Uterus (tissue), 4 donors: Measurements from ENCODE around the gene ARL10. TPM values are rescaled to one million over a fixed set of nuclear protein-coding genes. Genes with fewer than 3 reads are reported as not detected.
"Not testable (repeated sequence)": the region's sequence is repeated elsewhere in the genome, so short reads cannot be mapped to it uniquely, and the experiment has no call there.

Experiments used
- DNase-seq, 2 donors: peaks; one replicate each; pipeline ENCODE4 v3.0.0-alpha.2; 2019 to 2020
- H3K27ac ChIP-seq, 2 donors: fragments of 200-600 bp; sonication (generic); 1 replicate in 1 of 2; 2 replicates in 1 of 2; pipeline ENCODE4 v1.5.1; 2016 to 2018
- H3K27me3 ChIP-seq, 2 donors: fragments of 200-600 bp; sonication (generic); one replicate each; pipeline ENCODE4 v1.5.1; 2018 to 2019; ENCODE audit warnings: control low read depth in 1 of 2
- H3K36me3 ChIP-seq, 2 donors: fragments of 200-600 bp; sonication (generic); one replicate each; pipeline ENCODE4 v1.5.1; 2019; ENCODE audit warnings: control low read depth in 1 of 2
- H3K4me1 ChIP-seq, 2 donors: fragments of 200-600 bp; sonication (generic); one replicate each; pipeline ENCODE4 v1.5.1; 2018 to 2019; ENCODE audit warnings: control low read depth in 1 of 2
- H3K4me3 ChIP-seq, 2 donors: fragments of 200-600 bp; sonication (generic); 1 replicate in 1 of 2; 2 replicates in 1 of 2; pipeline ENCODE4 v1.5.1; 2018 to 2019; ENCODE audit warnings: mild to moderate bottlenecking in 1 of 2
- H3K9me3 ChIP-seq, 2 donors: fragments of 200-600 bp; sonication (generic); one replicate each; pipeline ENCODE4 v1.5.1; 2019; ENCODE audit warnings: control low read depth in 1 of 2
- POLR2A ChIP-seq, 2 donors: fragments of 450-650 bp; IDR thresholded peaks; one replicate each; pipeline ENCODE4 v1.6.1; 2016; ENCODE audit warnings: antibody characterized with exemption in 2 of 2, mild to moderate bottlenecking in 1 of 2, moderate library complexity in 1 of 2
- intact Hi-C: fragments of 100-400 bp; cut with DNase I; formaldehyde crosslinking; loops from one replicate; pipeline ENCODE4 v1.15.1; 2023; ENCODE audit warnings: low total_unique reads
- total RNA-seq, 4 donors: library from RNA; depleted of rRNA in 3 of 4; stranded (reverse); fragments of >200 nt in 3 of 4; gene quantifications; one replicate each; pipeline versions ENCODE4 v1.1.0 to v1.2.4, GENCODE V29; 2014 to 2023
- TF ChIP-seq, protein P1 (sequence below), 4 experiments: fragments of 200-600 bp in 2 of 4; fragments of 450-650 bp in 2 of 4; sonication (generic) in 2 of 4; IDR thresholded peaks; one replicate each; pipeline ENCODE4 v1.5.1; 2016 to 2019; ENCODE audit warnings: antibody characterized with exemption in 4 of 4, mild to moderate bottlenecking in 2 of 4, moderate library complexity in 1 of 4
- donor health status: DM: yes; HTN: yes; CAD: no.

The ARL10 gene
- total RNA-seq, 4 donors from 2014 or later = 4.1 to 21.2 (median 9.6) TPM

DNA sequence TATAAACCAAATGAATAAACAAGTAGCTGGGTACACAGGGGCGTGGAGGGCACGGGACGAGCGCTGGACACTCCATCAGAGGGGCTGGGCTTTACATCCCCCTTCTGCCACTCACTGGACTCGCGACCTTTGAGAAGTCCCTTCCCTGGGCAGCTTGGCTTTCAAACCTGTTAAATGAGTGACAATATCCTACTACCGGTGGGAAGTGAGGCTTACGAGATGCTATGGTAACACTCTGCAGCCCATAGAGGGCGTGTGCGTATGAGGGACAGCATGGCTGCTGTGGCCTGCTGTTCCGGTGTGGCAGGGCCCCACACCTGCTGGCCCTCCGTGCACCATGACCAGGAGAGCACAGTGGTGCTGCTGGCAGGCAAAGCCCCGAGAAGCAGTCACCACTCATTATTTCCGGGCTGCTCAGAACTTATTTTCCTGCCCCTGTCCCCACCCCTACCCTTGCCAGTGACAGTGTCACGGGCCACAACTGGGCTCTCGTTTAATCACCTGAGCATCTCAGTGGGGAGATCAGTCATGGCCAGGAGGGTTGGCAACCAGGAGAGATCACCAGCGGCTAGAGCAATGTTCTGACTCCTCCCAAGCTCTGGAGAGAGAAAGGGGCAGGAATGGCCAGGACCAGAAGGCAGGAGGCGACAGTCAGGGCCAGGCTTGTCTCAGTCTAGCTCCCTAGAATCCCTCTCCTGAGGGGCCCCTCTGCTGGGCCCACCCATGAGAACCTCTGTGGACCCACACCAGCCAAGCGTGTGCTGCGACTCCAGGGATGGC lies 40.6 kb downstream of the ARL10 start:
- H3K27me3 ChIP-seq = no peaks in the 10 kb centered on the region
- no peak overlapping the region for H3K27ac ChIP-seq
- H3K4me1 ChIP-seq = no peaks in the 10 kb centered on the region
- intact Hi-C loops = no loop called here
- TF ChIP-seq POLR2A (IDR thresholded peaks at IDR 0.05) = no peak
- TF ChIP-seq, protein P1, sequence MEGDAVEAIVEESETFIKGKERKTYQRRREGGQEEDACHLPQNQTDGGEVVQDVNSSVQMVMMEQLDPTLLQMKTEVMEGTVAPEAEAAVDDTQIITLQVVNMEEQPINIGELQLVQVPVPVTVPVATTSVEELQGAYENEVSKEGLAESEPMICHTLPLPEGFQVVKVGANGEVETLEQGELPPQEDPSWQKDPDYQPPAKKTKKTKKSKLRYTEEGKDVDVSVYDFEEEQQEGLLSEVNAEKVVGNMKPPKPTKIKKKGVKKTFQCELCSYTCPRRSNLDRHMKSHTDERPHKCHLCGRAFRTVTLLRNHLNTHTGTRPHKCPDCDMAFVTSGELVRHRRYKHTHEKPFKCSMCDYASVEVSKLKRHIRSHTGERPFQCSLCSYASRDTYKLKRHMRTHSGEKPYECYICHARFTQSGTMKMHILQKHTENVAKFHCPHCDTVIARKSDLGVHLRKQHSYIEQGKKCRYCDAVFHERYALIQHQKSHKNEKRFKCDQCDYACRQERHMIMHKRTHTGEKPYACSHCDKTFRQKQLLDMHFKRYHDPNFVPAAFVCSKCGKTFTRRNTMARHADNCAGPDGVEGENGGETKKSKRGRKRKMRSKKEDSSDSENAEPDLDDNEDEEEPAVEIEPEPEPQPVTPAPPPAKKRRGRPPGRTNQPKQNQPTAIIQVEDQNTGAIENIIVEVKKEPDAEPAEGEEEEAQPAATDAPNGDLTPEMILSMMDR (IDR thresholded peaks at IDR 0.05) = no peak
- no peaks in the 10 kb centered on the region for H3K9me3 ChIP-seq
- H3K36me3 ChIP-seq = no peaks in the 10 kb centered on the region
- no peak for DNase-seq
- H3K4me3 ChIP-seq = no peak overlapping the region

DNA sequence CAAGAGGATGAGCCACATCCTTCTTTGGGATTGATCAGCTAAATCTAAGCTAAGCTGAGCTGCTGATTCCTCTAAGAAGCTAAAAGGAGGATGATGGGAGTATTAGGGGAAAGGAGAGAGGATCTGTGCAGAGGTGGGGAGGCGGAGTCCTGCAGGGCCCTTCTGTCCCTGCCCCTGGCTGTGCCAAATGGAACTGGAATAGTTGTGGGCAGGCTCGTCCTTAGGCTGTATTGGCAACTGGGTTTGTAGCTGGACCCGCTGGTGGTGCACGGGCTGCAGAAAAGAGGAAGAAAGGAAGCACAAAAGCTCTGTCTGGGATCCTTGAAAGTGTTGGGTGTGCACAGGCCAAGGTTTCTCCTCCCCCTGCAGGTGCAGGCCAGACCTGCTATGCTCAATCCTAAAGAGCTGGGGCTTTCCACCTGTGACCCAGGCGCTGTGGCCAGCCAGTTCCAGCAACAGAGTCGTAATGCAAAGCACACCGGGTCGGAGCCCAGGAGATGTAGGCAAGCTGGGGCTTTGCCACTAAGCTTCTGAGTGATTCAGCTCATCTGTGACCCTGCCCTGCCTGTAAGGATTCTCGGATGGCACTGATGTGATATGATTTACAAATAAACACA lies 41.3 kb downstream of the ARL10 start:
- DNase-seq = no peak
- H3K27ac ChIP-seq = no peak overlapping the region
- no peaks in the 10 kb centered on the region for H3K9me3 ChIP-seq
- no peak overlapping the region for H3K4me3 ChIP-seq
- H3K4me1 ChIP-seq = no peaks in the 10 kb centered on the region
- intact Hi-C loops = no loop called here
- TF ChIP-seq POLR2A (IDR thresholded peaks at IDR 0.05) = no peak
- TF ChIP-seq, protein P1 (IDR thresholded peaks at IDR 0.05) = no peak
- no peaks in the 10 kb centered on the region for H3K27me3 ChIP-seq
- H3K36me3 ChIP-seq = no peaks in the 10 kb centered on the region

DNA sequence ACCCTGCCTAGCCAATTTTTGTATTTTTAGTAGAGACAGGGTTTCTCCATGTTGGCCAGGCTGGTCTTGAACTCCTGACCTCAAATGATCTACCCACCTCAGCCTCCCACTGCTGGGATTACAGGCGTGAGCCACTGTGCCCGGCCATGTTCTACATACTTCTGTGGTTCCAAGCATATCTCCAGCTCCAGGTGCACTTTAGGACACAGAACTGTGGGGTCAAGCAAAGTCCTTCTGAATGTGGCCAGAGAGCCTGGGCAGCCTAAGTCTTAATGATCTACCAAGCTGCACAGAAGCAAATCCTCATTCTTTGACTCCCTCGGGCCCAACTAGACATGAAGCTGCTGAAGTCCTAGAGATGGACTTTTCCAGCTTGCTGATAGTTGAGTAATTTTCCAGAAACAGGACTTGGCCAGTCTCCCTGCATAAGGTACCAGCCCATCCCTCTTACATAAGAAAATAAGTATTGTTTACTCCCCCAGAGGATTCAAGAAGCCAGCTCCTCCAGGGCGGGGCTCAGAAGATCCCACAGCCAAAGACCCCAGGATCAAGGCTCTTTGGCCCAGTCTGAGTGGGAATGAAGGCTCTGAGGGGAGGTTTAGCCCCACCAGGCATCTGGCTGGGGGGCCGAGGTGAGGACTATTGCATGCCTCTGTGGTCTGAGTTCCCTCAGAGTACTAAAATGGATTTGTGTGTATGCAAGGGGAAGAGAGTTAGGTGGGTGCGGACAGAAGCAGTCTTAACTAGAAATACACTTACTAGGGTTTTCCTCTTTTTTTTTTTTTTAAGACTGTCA lies 42.4 kb downstream of the ARL10 start:
- intact Hi-C loops = no loop called here
- H3K27me3 ChIP-seq = no peaks in the 10 kb centered on the region
- no peak overlapping the region for H3K4me3 ChIP-seq
- H3K9me3 ChIP-seq = no peaks in the 10 kb centered on the region
- no peak for DNase-seq
- H3K27ac ChIP-seq = no peak overlapping the region
- no peaks in the 10 kb centered on the region for H3K4me1 ChIP-seq
- H3K36me3 ChIP-seq = no peaks in the 10 kb centered on the region
- TF ChIP-seq, protein P1 (IDR thresholded peaks at IDR 0.05) = no peak
- TF ChIP-seq POLR2A (IDR thresholded peaks at IDR 0.05) = no peak

DNA sequence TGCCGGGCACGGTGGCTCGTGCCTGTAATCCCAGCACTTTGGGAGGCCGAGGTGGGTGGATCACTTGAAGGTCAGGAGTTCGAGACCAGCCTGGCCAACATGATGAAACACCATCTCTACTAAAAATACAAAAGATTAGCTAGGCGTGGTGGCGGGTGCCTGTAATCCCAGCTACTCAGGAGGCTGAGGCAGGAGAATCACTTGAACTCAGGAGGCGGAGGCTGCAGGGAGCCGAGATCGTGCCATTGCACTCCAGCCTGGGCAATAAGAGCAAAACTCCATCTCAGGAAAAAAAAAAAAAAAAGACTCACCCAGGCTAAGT lies 42.9 kb downstream of the ARL10 start:
- H3K27me3 ChIP-seq, H3K36me3 ChIP-seq, intact Hi-C loops, H3K4me1 ChIP-seq, H3K4me3 ChIP-seq, DNase-seq, H3K9me3 ChIP-seq, H3K27ac ChIP-seq: not testable (repeated sequence)

DNA sequence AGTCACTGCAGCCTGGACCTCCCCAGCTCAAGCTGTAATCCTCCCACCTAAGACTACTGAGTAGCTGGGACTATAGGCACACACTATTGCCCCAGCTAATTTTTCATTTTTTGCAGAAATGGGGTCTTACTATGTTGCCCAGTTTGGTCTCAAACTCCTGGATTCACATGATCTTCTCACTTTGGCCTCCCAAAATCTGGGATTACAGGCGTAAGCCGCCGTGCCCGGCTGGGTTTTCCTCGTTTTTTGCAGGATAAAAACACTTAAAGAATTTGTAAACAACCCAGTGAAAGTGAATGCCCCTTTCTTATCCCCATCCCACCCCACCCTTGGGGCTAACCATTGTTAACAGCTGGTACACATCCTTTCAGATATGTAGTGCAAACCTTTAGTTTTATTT lies 43.3 kb downstream of the ARL10 start:
- TF ChIP-seq, protein P1 (IDR thresholded peaks at IDR 0.05) = no peak
- no peak for TF ChIP-seq POLR2A (IDR thresholded peaks at IDR 0.05)
- H3K4me1 ChIP-seq = no peaks in the 10 kb centered on the region
- H3K9me3 ChIP-seq = no peaks in the 10 kb centered on the region
- no peak overlapping the region for H3K4me3 ChIP-seq
- no peak for DNase-seq
- H3K27me3 ChIP-seq = no peaks in the 10 kb centered on the region
- H3K27ac ChIP-seq = no peak overlapping the region
- H3K36me3 ChIP-seq = no peaks in the 10 kb centered on the region
- intact Hi-C loops = no loop called here
